Erythroblast (primary cell): ENCODE data around the gene A4GNT.
"Not testable (repeated sequence)": the region's sequence is repeated elsewhere in the genome, so short reads cannot be mapped to it uniquely, and the experiment has no call there.

Experiments
- DNase-seq, 2 experiments: peaks; one replicate each; lab custom pipeline; 2025; lab: John Stamatoyannopoulos, UW
- GATA1 ChIP-seq: IDR thresholded peaks from 2 replicates; pipeline ENCODE4 v1.6.1; 2011; ENCODE audit warnings: low read depth, mild to moderate bottlenecking, control low read depth, low read length, moderate library complexity
- POLR2A ChIP-seq: IDR thresholded peaks from 2 replicates; pipeline ENCODE4 v1.6.1; 2011; ENCODE audit warnings: mild to moderate bottlenecking, low read length

A4GNT gene

DNA sequence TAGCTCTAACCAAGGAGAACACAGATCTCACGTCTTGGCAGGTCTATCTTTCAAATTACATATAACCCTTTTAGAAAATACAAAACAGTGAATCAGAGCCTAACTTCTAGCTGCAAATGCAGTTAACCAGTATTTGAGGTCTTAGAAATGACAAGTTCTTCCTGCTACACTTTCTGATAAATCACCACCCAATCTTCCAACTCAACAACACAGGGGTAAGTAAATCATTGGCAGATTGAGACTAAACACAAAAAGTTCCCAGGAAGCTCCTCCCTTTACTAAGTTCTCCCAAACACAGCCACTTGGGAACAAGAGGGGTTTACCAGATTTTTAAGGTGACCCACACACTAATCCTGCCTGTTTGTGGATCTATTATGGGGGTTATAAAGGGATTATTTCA lies at the start of gene A4GNT:
Gene A4GNT, minus strand, starts transcription at position 152 of the 400 bp plus-strand sequence. CDS start 1,134 bp downstream, outside the sequence.
- TF ChIP-seq POLR2A (no peak), GATA1 (no peak)
- no peak for DNase-seq

DNA sequence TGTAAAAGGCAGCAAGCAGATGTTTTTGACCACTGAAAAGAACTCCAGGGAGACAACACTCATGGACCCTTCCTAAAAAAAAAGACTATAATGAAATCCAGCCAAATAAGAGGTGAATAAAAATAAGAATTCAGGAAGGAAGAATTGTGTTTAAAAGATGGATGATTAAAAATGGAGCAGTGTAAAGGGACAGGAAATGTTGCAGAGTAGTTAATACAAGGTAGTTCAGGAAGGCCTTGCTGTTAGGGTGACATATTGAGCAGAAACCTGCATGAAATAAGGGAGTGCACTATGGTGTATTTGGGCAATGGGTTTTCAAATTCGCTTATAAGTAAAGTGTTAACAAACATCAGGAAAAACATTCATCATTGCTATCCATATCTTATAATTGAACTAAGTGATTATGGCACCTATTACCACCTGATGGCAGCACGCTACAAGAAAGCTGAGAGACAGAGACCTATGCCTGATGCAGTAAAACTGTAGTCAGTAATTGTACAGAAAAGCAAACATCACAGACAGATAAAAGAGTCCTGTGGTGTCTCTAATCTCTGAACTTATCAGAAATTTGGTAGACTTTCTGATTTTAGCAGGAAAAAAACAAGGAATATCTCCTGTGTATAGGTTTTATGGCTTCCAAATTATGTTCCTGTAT lies 48.3 kb upstream of the A4GNT start:
- peak; percentile 69 to 75 for DNase-seq
- no peak for TF ChIP-seq GATA1
- no peak for TF ChIP-seq POLR2A

DNA sequence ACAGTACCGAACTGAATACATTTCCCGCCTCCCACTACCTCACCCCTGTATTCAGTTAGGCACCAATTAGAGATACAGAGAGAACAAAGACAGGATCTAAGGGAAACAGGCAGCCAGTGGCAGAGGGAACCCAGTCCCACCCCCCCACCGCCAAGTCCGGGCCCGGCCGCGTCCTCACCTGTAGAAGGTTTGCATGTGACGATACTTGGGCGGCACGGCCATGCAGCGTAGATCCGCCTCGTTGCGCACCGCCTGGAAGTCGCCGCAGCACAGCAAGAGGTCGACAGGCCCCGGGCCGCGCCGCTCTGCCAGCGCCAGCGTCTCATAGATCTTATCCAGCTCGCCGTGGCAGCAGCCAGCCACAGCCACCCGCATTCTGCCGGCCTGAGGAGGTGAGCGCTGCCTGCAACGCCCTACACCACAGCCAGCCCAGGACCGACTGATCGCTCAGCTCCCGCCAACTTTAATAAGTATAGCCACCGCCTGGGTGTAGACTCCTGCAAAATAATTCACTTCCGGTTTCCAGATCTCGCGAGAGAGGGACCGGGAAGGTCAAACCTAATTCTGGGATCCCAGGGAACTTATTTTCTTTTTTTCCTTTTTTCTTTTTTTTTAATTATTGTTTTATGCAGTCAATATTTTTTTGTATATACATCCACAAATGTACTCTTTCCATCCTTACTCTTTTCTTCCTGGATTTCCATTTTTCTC lies 42.4 kb upstream of the A4GNT start, which contains the start of gene DBR1:
Gene DBR1, minus strand, starts transcription at position 501 of the 711 bp plus-strand sequence. Its CDS starts 126 bp downstream, at position 375.
- TF ChIP-seq POLR2A (peak; percentile 96), GATA1 (no peak)
- peak; percentile 93 to 94 for DNase-seq

DNA sequence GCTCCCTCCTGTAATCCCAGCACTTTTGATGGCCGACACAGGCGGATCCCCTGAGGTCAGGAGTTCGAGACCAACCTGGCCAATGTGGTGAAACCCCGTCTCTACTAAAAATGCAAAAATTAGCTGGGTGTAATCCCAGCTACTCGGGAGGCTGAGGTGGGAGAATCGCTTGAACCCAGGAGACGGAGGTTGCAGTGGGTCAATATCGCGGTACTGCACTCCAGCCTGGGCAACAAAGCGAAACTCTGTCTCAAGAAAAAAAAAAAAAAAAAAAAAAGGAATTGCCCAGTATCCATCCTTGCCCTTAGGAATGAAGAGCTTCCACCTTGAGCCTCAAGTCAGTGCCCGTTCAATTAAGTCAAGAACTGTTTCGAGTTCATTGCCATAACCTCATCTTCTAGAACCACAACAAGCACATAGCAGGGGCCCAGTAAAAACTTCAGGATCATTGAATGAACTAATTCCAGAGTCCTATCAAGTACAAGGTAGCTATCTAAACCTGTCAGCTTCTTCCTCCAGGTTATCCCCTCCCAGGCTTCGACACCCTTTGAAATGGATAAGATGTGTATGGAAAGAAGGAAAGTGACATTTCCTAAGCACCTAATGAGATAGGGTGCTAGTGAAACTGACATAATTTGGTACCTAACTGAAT lies 41.7 kb upstream of the A4GNT start:
- peak; percentile 69 for DNase-seq
- TF ChIP-seq POLR2A (no peak), GATA1 (no peak)

DNA sequence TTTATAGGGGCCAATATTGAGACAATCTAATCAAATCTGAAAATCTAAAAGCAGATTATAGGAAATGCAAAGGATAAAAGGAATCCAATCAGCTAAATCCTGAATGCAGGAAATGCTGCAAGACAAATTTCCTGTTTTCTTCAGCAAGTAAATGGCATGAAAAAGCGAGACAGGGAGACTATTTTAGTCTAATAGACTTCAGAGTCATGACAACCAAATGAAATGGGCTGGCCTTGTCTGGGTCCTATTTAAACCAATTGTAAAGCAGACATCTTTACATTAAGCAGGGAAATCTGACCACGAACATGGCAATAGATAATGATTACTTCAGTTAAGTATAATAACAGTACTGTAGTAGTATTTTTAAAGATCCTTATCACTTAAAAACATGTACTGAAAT lies 40.4 kb upstream of the A4GNT start:
- no peak for DNase-seq
- TF ChIP-seq POLR2A (no peak), GATA1 (no peak)

DNA sequence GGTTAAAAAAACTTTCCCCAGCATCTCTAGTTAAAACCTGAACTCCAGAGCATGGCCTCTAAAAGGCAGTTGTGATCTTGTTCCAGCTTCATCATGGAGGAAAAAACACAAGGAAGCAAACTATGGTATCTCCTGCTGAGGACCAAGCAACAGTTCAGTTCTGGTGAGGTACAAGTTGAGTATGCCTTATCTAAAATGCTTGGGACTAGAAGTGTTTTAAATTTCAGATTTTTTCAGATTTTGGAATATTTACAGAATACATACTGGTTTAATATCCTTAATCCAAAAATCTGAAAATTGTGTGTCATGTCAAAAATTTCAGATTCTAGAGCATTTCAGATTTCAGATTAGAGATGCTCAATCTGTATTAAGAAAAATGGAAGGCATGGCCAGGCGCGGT lies 32.9 kb upstream of the A4GNT start:
- no peak for TF ChIP-seq POLR2A
- no peak for TF ChIP-seq GATA1

DNA sequence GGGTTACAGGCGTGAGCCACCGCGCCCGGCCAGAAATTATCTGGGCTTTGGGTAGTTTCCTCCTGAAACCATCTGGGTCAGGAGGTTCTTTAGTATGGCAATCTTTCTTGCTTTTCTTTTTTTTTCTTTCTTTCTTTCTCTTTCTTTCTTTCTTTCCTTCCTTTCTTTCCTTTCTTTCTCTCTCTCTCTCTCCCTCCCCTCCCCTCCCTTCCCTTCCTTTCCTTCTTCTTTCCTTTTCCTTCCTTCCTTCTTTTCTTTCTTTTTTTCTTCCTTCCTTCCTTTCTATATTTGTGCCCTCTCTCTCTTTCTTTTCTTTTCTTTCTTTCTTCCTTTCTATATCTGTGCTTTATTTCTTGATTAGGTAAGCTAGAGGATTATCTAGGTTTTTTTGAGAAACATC lies 25.6 kb upstream of the A4GNT start:
- no peak for DNase-seq
- TF ChIP-seq POLR2A = no peak
- no peak for TF ChIP-seq GATA1

More for the DNA sequence above, 32.9 kb upstream of the A4GNT start:
- DNase-seq = no peak

DNA sequence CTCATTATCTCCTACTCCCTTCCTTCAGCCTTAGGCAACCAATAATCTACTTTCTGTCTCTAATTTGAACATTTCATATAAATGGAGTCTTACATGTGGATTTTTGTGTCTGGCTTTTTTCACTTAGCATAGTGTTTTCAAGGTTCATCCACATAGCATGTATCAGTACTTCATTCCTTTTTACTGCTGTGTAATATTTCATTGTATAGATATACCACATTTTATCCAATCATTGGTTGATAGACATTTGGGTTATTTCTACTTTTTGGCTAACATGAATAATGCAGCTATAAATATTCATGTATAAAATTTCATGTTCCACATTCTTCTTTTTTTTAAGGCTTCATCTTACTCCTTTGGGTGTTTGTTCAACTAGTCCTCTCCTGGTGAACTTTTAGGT lies 22.3 kb upstream of the A4GNT start:
- DNase-seq = no peak
- TF ChIP-seq GATA1 (no peak), POLR2A (no peak)

DNA sequence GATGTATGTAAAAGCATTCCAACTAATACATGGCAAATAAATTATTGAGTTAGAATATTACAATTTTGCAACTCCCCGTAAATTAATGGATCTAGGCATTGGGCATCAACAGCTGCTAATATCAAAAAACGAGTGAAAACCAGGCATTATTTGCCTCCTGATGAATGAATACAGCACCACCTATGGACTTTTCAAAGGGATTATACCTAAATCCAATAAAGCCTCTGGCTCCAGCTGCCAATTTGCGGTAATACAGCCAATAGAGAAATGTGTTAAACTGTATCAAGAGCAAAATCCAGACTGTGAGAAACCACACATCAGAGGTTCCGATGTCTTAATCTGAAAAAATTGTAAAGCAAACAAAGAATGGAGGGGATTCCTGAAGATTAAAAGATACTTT lies 16.3 kb upstream of the A4GNT start:
- TF ChIP-seq POLR2A (no peak), GATA1 (no peak)
- DNase-seq = no peak

DNA sequence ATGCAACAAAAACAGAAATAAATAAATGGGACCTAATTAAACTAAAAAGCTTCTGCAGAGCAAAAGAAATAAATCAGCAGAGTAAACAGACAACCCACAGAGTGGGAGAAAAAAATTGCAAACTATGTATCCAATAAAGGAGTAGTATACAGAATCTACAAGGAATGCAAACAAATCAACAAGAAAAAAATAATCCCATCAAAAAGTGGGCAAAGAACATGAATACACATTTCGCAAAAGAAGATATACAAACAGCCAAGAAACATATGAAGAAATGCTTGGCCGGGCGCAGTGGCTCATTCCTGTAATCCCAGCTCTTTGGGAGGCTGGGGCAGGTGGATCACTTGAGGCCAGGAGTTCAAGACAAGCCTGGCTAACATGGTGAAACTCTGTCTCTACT lies 10.0 kb upstream of the A4GNT start:
- DNase-seq = not testable (repeated sequence)

DNA sequence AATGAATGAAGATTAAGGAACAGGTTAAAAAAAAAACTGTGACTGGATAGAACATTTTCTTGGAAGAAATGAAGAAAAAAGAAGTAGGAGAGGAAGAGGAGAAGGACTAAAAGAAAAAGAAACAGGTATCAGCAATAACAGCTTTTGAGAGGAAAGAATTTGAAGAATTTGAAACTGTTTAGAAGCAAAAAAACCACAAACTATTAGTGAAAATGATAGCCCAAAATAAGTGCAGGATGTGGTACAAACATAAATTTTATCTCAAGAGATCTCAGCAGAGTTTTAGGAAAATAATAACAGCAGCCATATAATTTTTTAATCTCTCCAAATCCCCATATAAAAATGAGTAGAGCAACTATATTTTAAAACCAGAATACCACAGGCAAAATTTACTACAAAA lies 8.8 kb upstream of the A4GNT start:
- DNase-seq = no peak
- TF ChIP-seq POLR2A (no peak), GATA1 (no peak)

DNA sequence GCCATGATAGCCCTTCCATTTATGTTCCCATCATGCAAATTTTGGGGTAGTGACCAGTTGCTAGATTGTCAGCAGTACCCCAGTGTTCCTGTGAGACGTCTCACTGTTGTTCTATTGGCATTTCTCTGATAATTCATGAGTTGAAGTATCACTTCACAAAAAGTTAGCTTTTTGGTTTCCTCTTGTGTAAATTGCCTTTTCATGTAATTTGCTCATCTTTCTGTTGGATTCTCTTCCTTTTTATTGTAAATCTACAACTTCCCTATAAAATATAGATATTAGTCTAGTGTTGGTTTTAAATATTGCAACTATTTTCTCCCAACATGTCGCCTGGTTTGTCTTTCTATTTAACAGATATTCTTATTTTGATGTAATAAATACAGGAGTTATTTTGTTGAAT lies 7.5 kb upstream of the A4GNT start:
- DNase-seq = no peak
- TF ChIP-seq GATA1 (no peak), POLR2A (no peak)

DNA sequence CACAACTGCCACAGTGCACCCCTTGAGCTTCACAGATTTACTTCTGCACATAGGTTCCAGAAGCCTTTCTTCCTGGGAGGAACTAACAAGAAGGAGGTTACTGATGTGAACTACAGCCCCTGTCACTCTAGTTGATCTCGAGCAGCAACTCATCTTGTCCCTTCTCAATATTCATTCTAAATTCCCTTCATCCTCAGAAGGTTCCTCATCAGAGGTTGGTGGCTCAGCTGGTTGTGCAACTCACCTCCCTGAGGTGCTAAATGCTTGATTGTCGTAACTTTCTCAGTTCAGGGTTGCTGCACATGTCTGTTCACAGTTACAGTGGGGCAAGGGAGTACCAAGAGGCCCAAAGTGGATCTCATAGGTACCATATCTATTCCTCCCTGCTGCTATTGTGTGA lies 5.7 kb upstream of the A4GNT start:
- no peak for DNase-seq
- TF ChIP-seq POLR2A = no peak
- no peak for TF ChIP-seq GATA1

DNA sequence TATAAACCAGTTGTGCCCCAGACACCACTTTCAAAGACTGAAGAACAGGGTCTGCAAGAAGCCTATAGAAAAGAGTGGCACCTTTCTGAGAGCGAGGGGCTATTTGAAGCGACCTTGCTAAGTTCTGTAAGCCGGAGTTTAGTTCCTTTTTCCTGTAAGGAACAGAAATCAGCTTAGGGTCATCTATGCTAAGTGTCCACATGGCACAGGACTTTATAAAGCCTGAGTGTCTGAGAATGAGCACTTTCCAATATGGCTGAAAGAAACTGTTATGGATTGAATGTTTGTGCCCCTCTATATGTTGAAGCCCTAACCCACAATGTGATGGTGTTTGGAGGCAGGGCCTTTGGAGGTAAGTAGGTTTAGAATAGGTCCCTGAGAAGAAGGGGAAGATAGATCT lies 4.0 kb upstream of the A4GNT start:
- no peak for DNase-seq
- no peak for TF ChIP-seq GATA1
